OCI-LY7 (cell line): ENCODE results near the gene CABCOCO1.

Source experiments
- EZH2phosphoT487 ChIP-seq: fragments of 200-600 bp; sonication (generic); IDR thresholded peaks from 2 replicates; pipeline ENCODE4 v1.6.1; 2018; ENCODE audit warnings: low read depth, borderline replicate concordance, mild to moderate bottlenecking, mixed run types, antibody characterized with exemption, low read length, moderate library complexity, mixed read lengths
- TF ChIP-seq, protein P1 (sequence below): fragments of 200-600 bp; sonication (generic); conservative IDR thresholded peaks from 2 replicates; pipeline ENCODE4 v1.5.1; 2014; ENCODE audit warnings: mild to moderate bottlenecking, antibody characterized with exemption, low read length, moderate library complexity, mixed read lengths

DNA sequence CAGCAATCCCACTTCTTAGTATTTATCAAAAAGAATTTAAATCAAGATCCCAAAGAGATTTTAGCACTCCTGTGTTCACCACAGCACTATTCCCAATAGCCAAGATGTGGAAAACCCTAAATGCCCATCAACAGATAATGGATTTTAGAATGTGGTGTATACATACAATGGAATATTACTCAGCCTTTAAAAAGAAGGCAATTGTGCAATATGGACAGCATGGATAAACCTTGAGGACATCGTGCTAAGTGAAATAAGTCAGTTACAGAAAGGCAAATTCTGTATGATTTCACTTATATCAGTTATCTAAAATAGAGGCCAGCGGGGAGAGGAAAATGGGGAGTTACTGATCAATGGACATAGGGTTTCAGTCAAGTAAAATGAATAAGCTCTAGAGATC, 66.9 kb downstream of the CABCOCO1 start:
- TF ChIP-seq, protein P1, sequence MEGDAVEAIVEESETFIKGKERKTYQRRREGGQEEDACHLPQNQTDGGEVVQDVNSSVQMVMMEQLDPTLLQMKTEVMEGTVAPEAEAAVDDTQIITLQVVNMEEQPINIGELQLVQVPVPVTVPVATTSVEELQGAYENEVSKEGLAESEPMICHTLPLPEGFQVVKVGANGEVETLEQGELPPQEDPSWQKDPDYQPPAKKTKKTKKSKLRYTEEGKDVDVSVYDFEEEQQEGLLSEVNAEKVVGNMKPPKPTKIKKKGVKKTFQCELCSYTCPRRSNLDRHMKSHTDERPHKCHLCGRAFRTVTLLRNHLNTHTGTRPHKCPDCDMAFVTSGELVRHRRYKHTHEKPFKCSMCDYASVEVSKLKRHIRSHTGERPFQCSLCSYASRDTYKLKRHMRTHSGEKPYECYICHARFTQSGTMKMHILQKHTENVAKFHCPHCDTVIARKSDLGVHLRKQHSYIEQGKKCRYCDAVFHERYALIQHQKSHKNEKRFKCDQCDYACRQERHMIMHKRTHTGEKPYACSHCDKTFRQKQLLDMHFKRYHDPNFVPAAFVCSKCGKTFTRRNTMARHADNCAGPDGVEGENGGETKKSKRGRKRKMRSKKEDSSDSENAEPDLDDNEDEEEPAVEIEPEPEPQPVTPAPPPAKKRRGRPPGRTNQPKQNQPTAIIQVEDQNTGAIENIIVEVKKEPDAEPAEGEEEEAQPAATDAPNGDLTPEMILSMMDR = no peak
- TF ChIP-seq EZH2phosphoT487 = no peak
